GM19328 (cell line): ENCODE measurements around the gene TMEM123.
"Not testable (repeated sequence)": the region's sequence is repeated elsewhere in the genome, so short reads cannot be mapped to it uniquely, and the experiment has no call there.

Experiments used
- ATAC-seq: cut with Tn5 transposase; IDR thresholded peaks from one replicate; pipeline ENCODE4 v1.9.1; 2021; ENCODE audit warnings: mild to moderate bottlenecking, moderate library complexity; ENCODE audit not compliant: unreplicated experiment

TMEM123 gene

GRCh38 chr11:102396708-102397563 is 55.6 kb downstream of the TMEM123 start:
- no peak for ATAC-seq

GRCh38 chr11:102395720-102396393 is 56.7 kb downstream of the TMEM123 start:
- ATAC-seq = no peak

GRCh38 chr11:102393272-102393730 is 59.3 kb downstream of the TMEM123 start:
- ATAC-seq = no peak

GRCh38 chr11:102391549-102392237 is 60.9 kb downstream of the TMEM123 start:
- no peak for ATAC-seq

GRCh38 chr11:102390667-102391465 is 61.7 kb downstream of the TMEM123 start:
- peak; percentile 56 for ATAC-seq

GRCh38 chr11:102389253-102389652 is 63.3 kb downstream of the TMEM123 start:
- no peak for ATAC-seq

- ATAC-seq = no peak
Measured at GRCh38 chr11:102387043-102387781, 65.4 kb downstream of the TMEM123 start.

- no peak for ATAC-seq
Measured at GRCh38 chr11:102386136-102386734, 66.3 kb downstream of the TMEM123 start.

GRCh38 chr11:102385085-102386007 is 67.2 kb downstream of the TMEM123 start:
- ATAC-seq = no peak

GRCh38 chr11:102384419-102385079 is 68.0 kb downstream of the TMEM123 start:
- ATAC-seq = no peak

- no peak for ATAC-seq
Measured at GRCh38 chr11:102383839-102384238, 68.7 kb downstream of the TMEM123 start.

- no peak for ATAC-seq
Measured at GRCh38 chr11:102382384-102382783, 70.2 kb downstream of the TMEM123 start.

GRCh38 chr11:102378818-102379217 is 73.7 kb downstream of the TMEM123 start:
- ATAC-seq = no peak

GRCh38 chr11:102377891-102378290 is 74.7 kb downstream of the TMEM123 start:
- ATAC-seq = no peak

GRCh38 chr11:102375720-102376399 is 76.7 kb downstream of the TMEM123 start:
- no peak for ATAC-seq

- not testable (repeated sequence) for ATAC-seq
Measured at GRCh38 chr11:102374633-102375424, 77.7 kb downstream of the TMEM123 start.

- ATAC-seq = peak; percentile 100
Measured at GRCh38 chr11:102368472-102368871, 84.1 kb downstream of the TMEM123 start.
